Fibroblast of the aortic adventitia (primary cell): ENCODE data around the gene DMRTB1. TPM values are rescaled to one million over a fixed set of nuclear protein-coding genes. Genes with fewer than 3 reads are reported as not detected.

Source experiments
- DNase-seq: peaks from one replicate; pipeline ENCODE4 v3.0.0-alpha.2; 2010; ENCODE audit warnings: low read depth
- H3K4me3 ChIP-seq: 2 replicates; pipeline ENCODE4 v1.5.1; 2011; ENCODE audit warnings: low read depth, mild to moderate bottlenecking, control low read depth, low read length, moderate library complexity
- total RNA-seq: library from RNA; depleted of rRNA; stranded (reverse); fragments of >200 nt; gene quantifications from 2 replicates; pipeline ENCODE4 v1.2.3, GENCODE V29; 2012; ENCODE audit warnings: low replicate concordance
- TF ChIP-seq, protein P1 (sequence below): IDR thresholded peaks from 2 replicates; pipeline ENCODE4 v1.5.1; 2011; ENCODE audit warnings: mild to moderate bottlenecking, low read length, control low read depth, inconsistent platforms; ENCODE audit not compliant: insufficient read depth

Gene DMRTB1
- total RNA-seq, 1 donor: not detected

- TF ChIP-seq, protein P1, sequence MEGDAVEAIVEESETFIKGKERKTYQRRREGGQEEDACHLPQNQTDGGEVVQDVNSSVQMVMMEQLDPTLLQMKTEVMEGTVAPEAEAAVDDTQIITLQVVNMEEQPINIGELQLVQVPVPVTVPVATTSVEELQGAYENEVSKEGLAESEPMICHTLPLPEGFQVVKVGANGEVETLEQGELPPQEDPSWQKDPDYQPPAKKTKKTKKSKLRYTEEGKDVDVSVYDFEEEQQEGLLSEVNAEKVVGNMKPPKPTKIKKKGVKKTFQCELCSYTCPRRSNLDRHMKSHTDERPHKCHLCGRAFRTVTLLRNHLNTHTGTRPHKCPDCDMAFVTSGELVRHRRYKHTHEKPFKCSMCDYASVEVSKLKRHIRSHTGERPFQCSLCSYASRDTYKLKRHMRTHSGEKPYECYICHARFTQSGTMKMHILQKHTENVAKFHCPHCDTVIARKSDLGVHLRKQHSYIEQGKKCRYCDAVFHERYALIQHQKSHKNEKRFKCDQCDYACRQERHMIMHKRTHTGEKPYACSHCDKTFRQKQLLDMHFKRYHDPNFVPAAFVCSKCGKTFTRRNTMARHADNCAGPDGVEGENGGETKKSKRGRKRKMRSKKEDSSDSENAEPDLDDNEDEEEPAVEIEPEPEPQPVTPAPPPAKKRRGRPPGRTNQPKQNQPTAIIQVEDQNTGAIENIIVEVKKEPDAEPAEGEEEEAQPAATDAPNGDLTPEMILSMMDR: no peak
- no peak for DNase-seq
- H3K4me3 ChIP-seq: no peak overlapping the region
Observed at GRCh38 chr1:53503433-53504217, 44.4 kb downstream of the DMRTB1 start.

DNA sequence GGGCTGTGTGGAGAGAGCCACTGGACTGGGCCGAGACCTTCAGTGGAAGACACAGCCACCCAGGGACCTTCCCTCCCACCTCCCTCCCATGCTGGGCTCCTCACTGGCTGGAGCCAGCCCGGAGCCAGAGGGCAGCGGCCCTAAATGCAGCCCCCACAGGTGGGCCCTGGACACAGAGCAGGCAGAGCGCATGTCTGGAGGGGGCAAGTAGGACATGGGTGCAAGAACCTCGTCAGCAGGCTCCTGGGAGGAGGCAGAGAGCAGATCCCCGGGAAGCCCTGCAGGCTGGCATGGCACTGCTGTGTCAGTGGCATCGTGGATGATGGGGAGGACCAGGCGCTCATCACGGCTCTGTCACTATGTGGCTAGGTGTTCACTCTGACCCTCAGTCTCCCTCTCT is 45.7 kb downstream of the DMRTB1 start:
- DNase-seq: no peak
- TF ChIP-seq, protein P1: no peak
- no peak overlapping the region for H3K4me3 ChIP-seq

DNA sequence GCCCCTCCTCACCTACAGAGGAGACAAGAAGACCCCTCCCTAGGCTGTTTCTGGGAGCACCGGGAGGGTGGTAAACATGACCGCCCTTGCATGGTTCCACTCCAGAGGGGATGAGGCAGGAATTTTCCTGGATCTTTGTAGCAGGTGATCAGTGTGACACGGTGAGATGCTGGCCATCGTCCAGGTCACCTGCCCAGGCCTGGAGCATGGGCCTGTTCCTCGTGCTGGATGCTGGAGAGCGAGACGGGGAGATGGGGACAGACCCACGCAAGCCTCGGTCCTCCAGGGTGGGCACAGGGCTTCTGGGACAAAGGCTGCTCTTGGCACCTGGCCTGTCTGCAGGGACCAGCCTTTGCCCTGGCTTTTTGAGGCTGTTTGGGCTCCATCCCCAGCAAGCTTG is 46.2 kb downstream of the DMRTB1 start:
- no peak overlapping the region for H3K4me3 ChIP-seq
- DNase-seq: no peak
- TF ChIP-seq, protein P1: no peak

GRCh38 chr1:53505891-53506290 is 46.7 kb downstream of the DMRTB1 start:
- H3K4me3 ChIP-seq: no peak overlapping the region
- TF ChIP-seq, protein P1: no peak
- no peak for DNase-seq

GRCh38 chr1:53506355-53507050 is 47.3 kb downstream of the DMRTB1 start:
- TF ChIP-seq, protein P1: no peak
- DNase-seq: no peak
- H3K4me3 ChIP-seq: no peak overlapping the region

DNA sequence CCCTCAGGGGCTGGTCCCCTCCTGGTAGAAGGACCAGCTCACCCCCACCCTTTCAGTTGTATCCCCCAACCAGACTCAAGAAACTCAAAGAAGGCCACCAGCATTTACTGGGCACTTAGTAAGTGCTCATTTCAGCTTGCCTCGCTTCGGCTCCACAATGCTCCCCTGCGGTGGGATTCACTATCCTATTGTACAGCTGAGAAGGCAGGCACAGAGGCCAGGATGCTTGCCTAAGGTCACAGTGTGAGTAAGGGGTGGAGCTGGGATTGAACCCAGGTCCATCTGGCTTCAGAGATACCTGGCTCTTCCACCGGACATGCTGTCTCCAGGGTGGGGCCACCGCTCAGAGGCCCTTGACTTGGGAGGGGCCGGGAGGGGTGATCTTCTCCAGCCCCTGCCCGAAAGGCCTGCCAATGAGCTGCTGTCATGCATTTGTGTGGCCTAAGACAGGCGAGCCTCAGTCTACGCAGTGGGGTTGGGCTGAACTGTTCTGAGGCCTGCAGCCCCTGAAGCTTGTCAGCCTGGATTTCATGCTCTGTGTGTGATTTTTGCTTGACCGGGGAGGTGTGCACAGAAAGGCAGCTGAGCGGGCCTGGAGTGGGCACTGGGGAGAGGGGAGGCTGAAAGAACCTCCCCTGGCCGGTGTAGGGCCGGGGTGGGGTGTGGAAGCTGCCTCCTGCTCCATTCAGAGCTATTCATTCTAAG is 48.1 kb downstream of the DMRTB1 start:
- TF ChIP-seq, protein P1: no peak
- H3K4me3 ChIP-seq: no peak overlapping the region
- no peak for DNase-seq
